GM12878 (cell line): ENCODE data around the gene BCAS4. TPM values are rescaled to one million over a fixed set of nuclear protein-coding genes. Genes with fewer than 3 reads are reported as not detected.

Source experiments
- ATAC-seq: fragments of 200-7000 bp; cut with Tn5 transposase; 3 replicates; pipeline ENCODE4 v1.9.1; 2020; ENCODE audit warnings: mild to moderate bottlenecking, moderate library complexity
- BruUV-seq: library from RNA; stranded (reverse); fragments of 400-500 nt; replicated peaks from 2 replicates; lab custom pipeline; 2021; lab: Mats Ljungman, UMichigan
- CTCF ChIA-PET: fragments of 300-600 bp; sonication (Branson Sonifier 250); formaldehyde crosslinking; extraction: SDS; loops from one replicate; lab custom pipeline; 2021; ENCODE audit warnings: inconsistent platforms; lab: Yijun Ruan, JAX
- POLR2A ChIA-PET: fragments of 350-600 bp; formaldehyde crosslinking; extraction: SDS; loops from one replicate; lab custom pipeline; 2021; ENCODE audit warnings: inconsistent platforms; lab: Charles Lee
- RAD21 ChIA-PET: fragments of 300-600 bp; sonication (Branson Sonifier 250); formaldehyde crosslinking; loops from one replicate; lab custom pipeline; 2023; ENCODE audit warnings: antibody characterized with exemption; ENCODE audit not compliant: unreplicated experiment; lab: Charles Lee
- SMC1A ChIA-PET: fragments of 300-600 bp; sonication (Branson Sonifier 250); formaldehyde crosslinking; loops from one replicate; lab custom pipeline; 2023; ENCODE audit not compliant: unreplicated experiment, uncharacterized antibody; lab: Charles Lee
- DNase-seq: peaks from one replicate; pipeline ENCODE4 v3.0.0-alpha.2; 2011; ENCODE audit warnings: low read depth, low spot score
- FAIRE-seq: peaks from 3 replicates; lab custom pipeline; 2011; peaks lifted over from hg19 to GRCh38; lab: Jason Lieb, UNC
- H2AFZ ChIP-seq: 2 replicates; pipeline ENCODE4 v1.6.0; 2011; ENCODE audit warnings: low read depth, low read length, control low read depth; ENCODE audit not compliant: control insufficient read depth
- H3K27ac ChIP-seq: 2 replicates; pipeline ENCODE4 v1.5.1; 2011; ENCODE audit warnings: control low read depth; ENCODE audit not compliant: control insufficient read depth, insufficient read depth
- H3K27me3 ChIP-seq, 2 experiments: replicated peaks in 1 of 2; 2 replicates each; pipeline versions ENCODE4 v1.6.0 to v1.6.1; 2011; ENCODE audit warnings: low read length in 1 of 2; ENCODE audit not compliant: control insufficient read depth in 2 of 2, insufficient read depth in 2 of 2
- H3K36me3 ChIP-seq, 2 experiments: 2 replicates each; pipeline ENCODE4 v1.5.1; 2011; ENCODE audit warnings: low read length in 1 of 2; ENCODE audit not compliant: control insufficient read depth in 2 of 2, insufficient read depth in 2 of 2
- H3K4me1 ChIP-seq: 2 replicates; pipeline ENCODE4 v1.6.1; 2011; ENCODE audit warnings: mild to moderate bottlenecking, low read length, moderate library complexity, mixed read lengths; ENCODE audit not compliant: control insufficient read depth, insufficient read depth
- H3K4me2 ChIP-seq: 2 replicates; pipeline ENCODE4 v1.6.0; 2011; ENCODE audit warnings: control low read depth; ENCODE audit not compliant: control insufficient read depth, insufficient read depth
- H3K4me3 ChIP-seq: fragments of 200-600 bp; sonication (generic); 2 replicates; pipeline ENCODE4 v1.5.1; 2016
- H3K79me2 ChIP-seq: 2 replicates; pipeline ENCODE4 v1.6.0; 2011; ENCODE audit warnings: low read length; ENCODE audit not compliant: control insufficient read depth, insufficient read depth
- H3K9ac ChIP-seq: 2 replicates; pipeline ENCODE4 v1.8.0; 2011; ENCODE audit warnings: low read length, control low read depth, mixed read lengths; ENCODE audit not compliant: control insufficient read depth, insufficient read depth
- H3K9me3 ChIP-seq: replicated peaks from 3 replicates; pipeline ENCODE4 v1.5.1; 2011; ENCODE audit warnings: mild to moderate bottlenecking, low read length; ENCODE audit not compliant: control insufficient read depth, insufficient read depth
- H4K20me1 ChIP-seq: 2 replicates; pipeline ENCODE4 v1.6.0; 2011; ENCODE audit not compliant: control insufficient read depth, insufficient read depth
- CBFB ChIP-seq: IDR thresholded peaks from 2 replicates; pipeline ENCODE4 v1.6.1; 2016; ENCODE audit warnings: antibody characterized with exemption, low read depth
- EZH2 ChIP-seq: IDR thresholded peaks from 2 replicates; pipeline ENCODE4 v1.6.1; 2012; ENCODE audit warnings: low read depth, mild to moderate bottlenecking, control low read depth, inconsistent platforms, low read length, borderline replicate concordance; ENCODE audit not compliant: control insufficient read depth
- KAT2A ChIP-seq: conservative IDR thresholded peaks from 2 replicates; pipeline ENCODE4 v1.6.1; 2011; ENCODE audit warnings: low read depth, low read length; ENCODE audit not compliant: control insufficient read depth
- MEF2B ChIP-seq: fragments of 450-650 bp; IDR thresholded peaks from 2 replicates; pipeline ENCODE4 v1.6.1; 2018; ENCODE audit warnings: mild to moderate bottlenecking, moderate library complexity; ENCODE audit not compliant: partially characterized antibody, poor library complexity, severe bottlenecking
- NRF1 ChIP-seq: conservative IDR thresholded peaks from 2 replicates; pipeline ENCODE4 v1.6.1; 2011; ENCODE audit warnings: mild to moderate bottlenecking, low read depth, low read length, improper control_type of control experiment
- POLR2AphosphoS5 ChIP-seq: IDR thresholded peaks from 2 replicates; pipeline ENCODE4 v1.6.1; 2011; ENCODE audit warnings: mild to moderate bottlenecking, low read length, inconsistent platforms
- RAD21 ChIP-seq: IDR thresholded peaks from 2 replicates; pipeline ENCODE4 v1.6.1; 2011; ENCODE audit warnings: mild to moderate bottlenecking, low read depth, low read length, moderate library complexity; ENCODE audit not compliant: insufficient read depth
- SREBF1 ChIP-seq: IDR thresholded peaks from 2 replicates; pipeline ENCODE4 v1.6.1; 2012; ENCODE audit warnings: mild to moderate bottlenecking, low read length
- SUPT20H ChIP-seq: IDR thresholded peaks from 2 replicates; pipeline ENCODE4 v1.6.1; 2011; ENCODE audit warnings: low read depth, mild to moderate bottlenecking, low read length, moderate library complexity, borderline replicate concordance; ENCODE audit not compliant: control insufficient read depth
- ZBED1 ChIP-seq: IDR thresholded peaks from 2 replicates; pipeline ENCODE4 v1.6.1; 2016; ENCODE audit warnings: borderline replicate concordance
- WGBS: methylation state at CpG from one replicate; pipeline ENCODE4 v1.1.6; 2016; ENCODE audit warnings: low lambda C conversion rate; ENCODE audit not compliant: insufficient replicate concordance, insufficient coverage; ENCODE audit errors: missing lambda C conversion rate; 5-methylcytosine and 5-hydroxymethylcytosine counted together
- in situ Hi-C: fragments of 300-500 bp; cut with MboI; formaldehyde crosslinking; loops from 9 replicates; pipeline ENCODE4 v1.14.3; 2018; ENCODE audit warnings: mixed read lengths
- intact Hi-C: fragments of 100-400 bp; cut with micrococcal nuclease; formaldehyde crosslinking; loops from one replicate; pipeline ENCODE4 v1.14.2; 2022; ENCODE audit not compliant: unreplicated experiment
- polyA plus RNA-seq, 11 experiments: library from polyadenylated mRNA; depleted of rRNA in 4 of 11; unstranded in 6 of 11; stranded (reverse) in 5 of 11; fragments of >200 nt; fragmentation: Nextera tagmentation in 4 of 11; fragmentation: Illumina TruSeq in 1 of 11; extraction: Ambion mirVana in 4 of 11; extraction: Trizol in 1 of 11; gene quantifications; 1 replicate in 1 of 11; 2 replicates in 10 of 11; pipeline versions ENCODE4 v1.2.1 to v1.2.3, GENCODE V29; 2011 to 2016; ENCODE audit warnings: inconsistent platforms in 2 of 11, missing spikeins in 2 of 11, low read depth in 1 of 11
- total RNA-seq, 4 experiments: library from RNA; depleted of rRNA in 3 of 4; stranded (reverse); fragments of >200 nt in 3 of 4; fragmentation: Illumina TruSeq in 1 of 4; extraction: Trizol in 1 of 4; gene quantifications; 2 replicates each; pipeline versions ENCODE4 v1.2.1 to v1.2.3, GENCODE V29; 2013 to 2021

Gene BCAS4
- total and polyA plus RNA-seq, 10 of the 15 experiments (the other 5 are each of a cell fraction or from before 2014, with no cell fraction given), result 14.8 to 214 (median 65.3) TPM

GRCh38 chr20:50865591-50865990, 70.7 kb downstream of the BCAS4 start:
- no peak for ATAC-seq
- no peak for FAIRE-seq
- Histone ChIP-seq H3K79me2 (no peaks in the 10 kb centered on the region; the same call in 1 of the 2 replicates), H3K36me3 (peaks cover 0 to 2% of the 10 kb centered on the region in 2 experiments; a peak in 1 of 4 replicates), H3K27ac (no peak overlapping the region), H3K4me1 (no peaks in the 10 kb centered on the region), H4K20me1 (no peaks in the 10 kb centered on the region), H3K9me3 (no peaks in the 10 kb centered on the region), H3K27me3 (no peaks in the 10 kb centered on the region), H3K4me2 (no peak overlapping the region), H2AFZ (no peak overlapping the region), H3K9ac (no peak overlapping the region), H3K4me3 (no peak overlapping the region)
- WGBS, result 83% methylated on average over 7 of the region's 7 CpGs
- TF ChIP-seq EZH2 (no peak), POLR2AphosphoS5 (no peak), SREBF1 (no peak), RAD21 (no peak), NRF1 (no peak), KAT2A (no peak), CBFB (no peak), MEF2B (no peak), ZBED1 (no peak), SUPT20H (no peak)
- CTCF ChIA-PET, result interaction anchor here (1.0 kb wide), 1 partner anchor 66 kb away, joined by 3 read pairs; the partner anchor contains the start of gene ADNP
- in situ Hi-C loops (no loop called here), intact Hi-C loops (no loop called here)
- no peak for DNase-seq
- POLR2A ChIA-PET, result no interaction called here
- SMC1A ChIA-PET, result interaction anchor here (0.8 kb wide), 1 partner anchor 71 kb away, joined by 5 read pairs; the partner anchor contains the start of gene BCAS4
- RAD21 ChIA-PET, result no interaction called here
- no TSS peak for BruUV-seq
